H1 (cell line): Measurements from ENCODE around the gene CACNG7. TPM values are rescaled to one million over a fixed set of nuclear protein-coding genes. Genes with fewer than 3 reads are reported as not detected.

Experiments used
- BCL11A ChIP-seq, 2 experiments: IDR thresholded peaks; one replicate each; pipeline ENCODE4 v1.6.1; 2011; ENCODE audit warnings: low read depth in 2 of 2, low read length in 2 of 2, mild to moderate bottlenecking in 2 of 2
- KDM1A ChIP-seq: fragments of 200-600, 300-600 bp; sonication (generic); IDR thresholded peaks from 2 replicates; pipeline ENCODE4 v1.7.1; 2016; ENCODE audit warnings: mild to moderate bottlenecking, low read length, borderline replicate concordance
- PHF8 ChIP-seq: fragments of 200-600 bp; sonication (generic); conservative IDR thresholded peaks from 2 replicates; pipeline ENCODE4 v1.7.1; 2012; ENCODE audit warnings: low read depth, mild to moderate bottlenecking, inconsistent platforms, low read length, moderate library complexity
- SP2 ChIP-seq: IDR thresholded peaks from 2 replicates; pipeline ENCODE4 v1.6.1; 2012; ENCODE audit warnings: mild to moderate bottlenecking, low read length, inconsistent platforms
- ZNF274 ChIP-seq: IDR thresholded peaks from 2 replicates; pipeline ENCODE4 v1.7.0; 2012; ENCODE audit warnings: low read length, borderline replicate concordance; ENCODE audit errors: extremely low read depth
- polyA plus RNA-seq, 7 experiments: library from polyadenylated mRNA; depleted of rRNA in 3 of 7; stranded (reverse) in 5 of 7; unstranded in 2 of 7; fragments of >200 nt in 5 of 7; fragments of 200-250 nt in 2 of 7; gene quantifications; 1 replicate in 5 of 7; 2 replicates in 1 of 7; 4 replicates in 1 of 7; pipeline versions ENCODE4 v1.2.1 to v1.2.3, GENCODE V29; 2011 to 2013; ENCODE audit warnings: missing spikeins in 2 of 7, mixed read lengths in 2 of 7
- total RNA-seq: library from RNA; stranded (reverse); fragmentation: NEBNext Ultra II Directional; extraction: Animal tissue kit (Norgen Biotek cat#: 25700); gene quantifications from 2 replicates; pipeline ENCODE4 v1.2.1, GENCODE V29; 2021

The CACNG7 gene
- total and polyA plus RNA-seq, 2 of the 8 experiments (the other 6 are each of a cell fraction or from before 2014, with no cell fraction given): 28.9 to 69.8 TPM

DNA sequence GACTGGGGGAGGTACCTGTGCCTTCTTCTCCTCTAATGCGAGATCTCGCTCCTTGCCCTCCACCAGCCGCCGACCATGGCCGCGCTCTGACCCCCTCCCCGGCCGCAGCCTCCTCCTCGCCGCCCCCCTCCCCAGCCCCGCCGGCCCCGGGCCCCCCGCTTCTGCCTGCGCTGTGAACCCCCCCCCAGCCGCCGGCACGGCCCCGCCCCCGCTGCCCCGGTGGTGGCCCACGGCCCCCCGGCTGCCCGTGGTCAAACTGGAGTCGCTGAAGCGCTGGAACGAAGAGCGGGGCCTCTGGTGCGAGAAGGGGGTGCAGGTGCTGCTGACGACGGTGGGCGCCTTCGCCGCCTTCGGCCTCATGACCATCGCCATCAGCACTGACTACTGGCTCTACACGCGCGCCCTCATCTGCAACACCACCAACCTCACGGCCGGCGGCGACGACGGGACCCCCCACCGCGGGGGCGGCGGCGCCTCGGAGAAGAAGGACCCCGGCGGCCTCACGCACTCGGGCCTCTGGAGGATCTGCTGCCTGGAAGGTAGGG is 53.9 kb downstream of the CACNG7 start, which contains the start of gene CACNG8 (continued):
- no peak for TF ChIP-seq ZNF274
- no peak for TF ChIP-seq PHF8
- no peak for TF ChIP-seq BCL11A (IDR thresholded peaks at IDR 0.05; ENCODE audit: low read depth in 2 of 2, low read length in 2 of 2)
- TF ChIP-seq SP2: no peak
- no peak for TF ChIP-seq KDM1A
- TF ChIP-seq, all 59 proteins: peak for 3
